Measurements from ENCODE around the gene PPP1R12C. TPM values are rescaled to one million over a fixed set of nuclear protein-coding genes. Genes with fewer than 3 reads are reported as not detected.

The PPP1R12C gene
- total and polyA plus RNA-seq, 2 donors from 2014 or later: 89.0 to 146 TPM

GRCh38 chr19:55158848-55159749 is 41.7 kb upstream of the PPP1R12C start:
- DNase-seq (peak in 1 of 5 donors; percentile 52), FAIRE-seq (no peak)
- intact Hi-C loops (cut with DNase I): loop anchor here (10.0 kb wide), 1 partner anchor 266 kb away; no protein-coding TSS in a partner anchor
- TF ChIP-seq CTCF (IDR thresholded peaks at IDR 0.05; ENCODE audit: borderline replicate concordance, extremely low read depth, insufficient read depth): no peak
- no peak overlapping the region for H3K27ac ChIP-seq (ENCODE audit: low read depth in 2 of 2, low read length in 2 of 2)
- H3K4me3 ChIP-seq (ENCODE audit: low read length in 3 of 3): no peak overlapping the region
- no peaks in the 10 kb centered on the region for H3K4me1 ChIP-seq (ENCODE audit: control insufficient read depth in 2 of 3, insufficient read depth in 2 of 3, low read depth in 1 of 3, low read length in 3 of 3)
- no peaks in the 10 kb centered on the region for H3K36me3 ChIP-seq (ENCODE audit: control insufficient read depth in 2 of 3, insufficient read depth in 3 of 3, low read length in 3 of 3)
- no peak overlapping the region for H3K9ac ChIP-seq (ENCODE audit: low read length in 3 of 3)
- H3K27me3 ChIP-seq (ENCODE audit: control insufficient read depth, insufficient read depth, low read length): peaks cover 7% of the 10 kb centered on the region
- H3K9me3 ChIP-seq (ENCODE audit: control insufficient read depth in 2 of 3, insufficient read depth in 1 of 3, low read length in 3 of 3): no peaks in the 10 kb centered on the region

GRCh38 chr19:55158423-55158822 is 41.0 kb upstream of the PPP1R12C start:
- FAIRE-seq (no peak), DNase-seq (no peak)
- no peak overlapping the region for H3K27ac ChIP-seq (ENCODE audit: low read depth in 2 of 2, low read length in 2 of 2)
- H3K36me3 ChIP-seq (ENCODE audit: control insufficient read depth in 2 of 3, insufficient read depth in 3 of 3, low read length in 3 of 3): no peaks in the 10 kb centered on the region
- H3K4me1 ChIP-seq (ENCODE audit: control insufficient read depth in 2 of 3, insufficient read depth in 2 of 3, low read depth in 1 of 3, low read length in 3 of 3): no peaks in the 10 kb centered on the region
- no peaks in the 10 kb centered on the region for H3K9me3 ChIP-seq (ENCODE audit: control insufficient read depth in 2 of 3, insufficient read depth in 1 of 3, low read length in 3 of 3)
- intact Hi-C loops (cut with DNase I): loop anchor here (10.0 kb wide), 1 partner anchor 266 kb away; no protein-coding TSS in a partner anchor
- peaks cover 7% of the 10 kb centered on the region for H3K27me3 ChIP-seq (ENCODE audit: control insufficient read depth, insufficient read depth, low read length)
- no peak for TF ChIP-seq CTCF (IDR thresholded peaks at IDR 0.05; ENCODE audit: borderline replicate concordance, extremely low read depth, insufficient read depth)
- H3K9ac ChIP-seq (ENCODE audit: low read length in 3 of 3): no peak overlapping the region
- H3K4me3 ChIP-seq (ENCODE audit: low read length in 3 of 3): no peak overlapping the region

- no peak within 1 kb of the TSS for H3K27ac ChIP-seq (ENCODE audit: low read depth in 2 of 2, low read length in 2 of 2)
- H3K27me3 ChIP-seq (ENCODE audit: control insufficient read depth, insufficient read depth, low read length): peaks cover 4% of the 10 kb centered on the region
- H3K9me3 ChIP-seq (ENCODE audit: control insufficient read depth in 2 of 3, insufficient read depth in 1 of 3, low read length in 3 of 3): no peaks in the 10 kb centered on the region
- peak in 1 of 5 donors; percentile 61 for DNase-seq
- intact Hi-C loops (cut with DNase I): loop anchor here (10.0 kb wide), 1 partner anchor 268 kb away; no protein-coding TSS in a partner anchor
- no peak for TF ChIP-seq CTCF (IDR thresholded peaks at IDR 0.05; ENCODE audit: borderline replicate concordance, extremely low read depth, insufficient read depth)
- H3K4me1 ChIP-seq (ENCODE audit: control insufficient read depth in 2 of 3, insufficient read depth in 2 of 3, low read depth in 1 of 3, low read length in 3 of 3): no peaks in the 10 kb centered on the region
- no peak for FAIRE-seq
- no peak within 1 kb of the TSS for H3K9ac ChIP-seq (ENCODE audit: low read length in 3 of 3)
- no peak within 1 kb of the TSS for H3K4me3 ChIP-seq (ENCODE audit: low read length in 3 of 3)
- H3K36me3 ChIP-seq (ENCODE audit: control insufficient read depth in 2 of 3, insufficient read depth in 3 of 3, low read length in 3 of 3): no peaks in the 10 kb centered on the region
These were observed 39.8 kb upstream of the PPP1R12C start, which contains the start of gene TNNI3 for GRCh38 chr19:55157064-55157908. Gene TNNI3, minus strand, starts transcription at chr19:55157732. Its CDS starts 143 bp downstream, at chr19:55157589.
